Liver (tissue), 9 donors: ENCODE measurements around the gene ATF7. TPM values are rescaled to one million over a fixed set of nuclear protein-coding genes. Genes with fewer than 3 reads are reported as not detected.
"Not testable (repeated sequence)": the region's sequence is repeated elsewhere in the genome, so short reads cannot be mapped to it uniquely, and the experiment has no call there.

Experiments used
- DNase-seq: peaks from one replicate; pipeline ENCODE4 v3.0.0-alpha.2; 2017; ENCODE audit warnings: low spot score
- H3K27ac ChIP-seq, 2 donors: one replicate each; pipeline ENCODE4 v1.7.0; 2013; ENCODE audit warnings: inconsistent platforms in 2 of 2, low read length in 2 of 2, control low read depth in 1 of 2, low read depth in 1 of 2, mild to moderate bottlenecking in 1 of 2
- H3K27me3 ChIP-seq, 4 donors: one replicate each; pipeline versions ENCODE4 v1.6.1 to v1.7.0; 2013; ENCODE audit warnings: low read length in 3 of 4, inconsistent platforms in 1 of 4, mild to moderate bottlenecking in 1 of 4, moderate library complexity in 1 of 4; ENCODE audit not compliant: control insufficient read depth in 4 of 4, insufficient read depth in 4 of 4
- H3K36me3 ChIP-seq, 4 donors: one replicate each; pipeline versions ENCODE4 v1.6.1 to v1.7.0; 2013; ENCODE audit warnings: low read length in 3 of 4, mild to moderate bottlenecking in 3 of 4, low read depth in 1 of 4, moderate library complexity in 1 of 4; ENCODE audit not compliant: control insufficient read depth in 4 of 4, insufficient read depth in 3 of 4
- H3K4me1 ChIP-seq, 4 donors: one replicate each; pipeline versions ENCODE4 v1.6.1 to v1.7.0; 2013; ENCODE audit warnings: low read length in 3 of 4, mild to moderate bottlenecking in 3 of 4, moderate library complexity in 1 of 4; ENCODE audit not compliant: control insufficient read depth in 4 of 4, insufficient read depth in 4 of 4
- H3K4me3 ChIP-seq, 3 donors: one replicate each; pipeline versions ENCODE4 v1.6.1 to v1.7.0; 2013; ENCODE audit warnings: low read length in 3 of 3, control low read depth in 1 of 3, low read depth in 1 of 3, mild to moderate bottlenecking in 1 of 3
- H3K9ac ChIP-seq, 2 donors: one replicate each; pipeline ENCODE4 v1.7.0; 2013; ENCODE audit warnings: low read length in 2 of 2, mild to moderate bottlenecking in 2 of 2, moderate library complexity in 2 of 2, control low read depth in 1 of 2, low read depth in 1 of 2
- H3K9me3 ChIP-seq, 4 donors: one replicate each; pipeline versions ENCODE4 v1.6.1 to v1.7.0; 2013; ENCODE audit warnings: low read length in 3 of 4; ENCODE audit not compliant: control insufficient read depth in 4 of 4
- EGR1 ChIP-seq, 2 donors: IDR thresholded peaks; 2 replicates each; pipeline ENCODE4 v1.6.1; 2016 to 2018; ENCODE audit warnings: antibody characterized with exemption in 2 of 2, low read depth in 2 of 2
- FOXA1 ChIP-seq: IDR thresholded peaks from 2 replicates; pipeline ENCODE4 v1.6.1; 2016; ENCODE audit warnings: antibody characterized with exemption
- FOXA2 ChIP-seq: IDR thresholded peaks from 2 replicates; pipeline ENCODE4 v1.6.1; 2016; ENCODE audit warnings: antibody characterized with exemption
- GABPA ChIP-seq, 2 donors: IDR thresholded peaks in 1 of 2; conservative IDR thresholded peaks in 1 of 2; 2 replicates each; pipeline ENCODE4 v1.6.1; 2016; ENCODE audit warnings: antibody characterized with exemption in 2 of 2, mild to moderate bottlenecking in 1 of 2, moderate library complexity in 1 of 2
- HNF4A ChIP-seq, 2 donors: conservative IDR thresholded peaks; 2 replicates each; pipeline ENCODE4 v1.6.1; 2016; ENCODE audit warnings: antibody characterized with exemption in 2 of 2, mild to moderate bottlenecking in 2 of 2
- HNF4G ChIP-seq: IDR thresholded peaks from 2 replicates; pipeline ENCODE4 v1.6.1; 2016; ENCODE audit warnings: antibody characterized with exemption
- JUND ChIP-seq, 2 donors: IDR thresholded peaks; 2 replicates each; pipeline ENCODE4 v1.6.1; 2016; ENCODE audit warnings: antibody characterized with exemption in 2 of 2
- RAD21 ChIP-seq, 2 donors: IDR thresholded peaks; 2 replicates each; pipeline ENCODE4 v1.6.1; 2016; ENCODE audit warnings: antibody characterized with exemption in 2 of 2, mild to moderate bottlenecking in 2 of 2
- RXRA ChIP-seq, 2 donors: IDR thresholded peaks; 2 replicates each; pipeline ENCODE4 v1.6.1; 2017 to 2018; ENCODE audit warnings: antibody characterized with exemption in 2 of 2, mild to moderate bottlenecking in 1 of 2
- SP1 ChIP-seq: IDR thresholded peaks from 2 replicates; pipeline ENCODE4 v1.6.1; 2018; ENCODE audit warnings: antibody characterized with exemption, mild to moderate bottlenecking
- YY1 ChIP-seq: IDR thresholded peaks from 2 replicates; pipeline ENCODE4 v1.6.1; 2016; ENCODE audit warnings: antibody characterized with exemption, mild to moderate bottlenecking
- WGBS: extraction: QIAGEN DNeasy Blood & Tissue Kit; methylation state at CpG from one replicate; pipeline ENCODE4 v1.1.7; 2013; 5-methylcytosine and 5-hydroxymethylcytosine counted together
- polyA plus RNA-seq, 2 donors: library from polyadenylated mRNA; stranded (reverse) in 1 of 2; unstranded in 1 of 2; fragments of 200-250 nt in 1 of 2; fragments of >200 nt in 1 of 2; fragmentation: Nextera tagmentation in 1 of 2; extraction: Ambion mirVana in 1 of 2; gene quantifications; one replicate each; pipeline versions ENCODE4 v1.2.1 to v1.2.3, GENCODE V29; 2013 to 2015
- total RNA-seq, 2 donors: library from RNA; depleted of rRNA; stranded (reverse); fragments of >200 nt; gene quantifications; one replicate each; pipeline ENCODE4 v1.2.3, GENCODE V29; 2014
- TF ChIP-seq, protein P1 (sequence below): IDR thresholded peaks from 2 replicates; pipeline ENCODE4 v1.6.1; 2016; ENCODE audit warnings: antibody characterized with exemption
- TF ChIP-seq, protein P2 (sequence below): fragments of 150-350 bp; IDR thresholded peaks from 2 replicates; pipeline ENCODE4 v1.5.1; 2017; ENCODE audit warnings: improper control_type of control experiment, low read depth, low read length; ENCODE audit not compliant: missing input control
- TF ChIP-seq, protein P3 (sequence below): IDR thresholded peaks from 2 replicates; pipeline ENCODE4 v1.6.1; 2016; ENCODE audit warnings: antibody characterized with exemption
- TF ChIP-seq, protein P4 (sequence below): IDR thresholded peaks from 2 replicates; pipeline ENCODE4 v1.6.1; 2016; ENCODE audit warnings: antibody characterized with exemption
- donor health status: healthy.
- donor health status: healthy.
- donor health status: healthy.
- donor health status: healthy.
- donor health status: healthy.

The ATF7 gene
- total and polyA plus RNA-seq, 4 donors: 5.3 to 14.5 (median 9.9) TPM

DNA sequence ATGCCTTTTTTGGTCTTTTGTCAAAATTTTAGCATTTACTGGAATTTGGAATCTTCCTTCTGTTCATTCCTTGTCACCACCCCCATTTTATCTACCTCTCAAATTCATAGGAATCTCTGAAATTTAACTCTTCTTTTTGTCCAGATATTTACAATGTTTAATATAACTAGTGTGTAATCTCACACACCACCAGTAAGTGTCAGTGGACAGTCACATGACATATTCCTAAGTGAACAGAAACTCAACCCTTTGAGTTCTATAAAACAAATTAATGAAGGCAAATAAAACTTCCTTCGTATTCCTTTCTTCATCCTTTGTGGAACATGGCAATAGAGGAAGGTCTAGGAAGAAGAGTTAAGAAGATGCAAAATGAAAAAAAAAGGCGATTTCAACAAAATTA, 26.6 kb downstream of the ATF7 start:
- Histone ChIP-seq H3K4me3 (no peak overlapping the region), H3K9me3 (no peaks in the 10 kb centered on the region), H3K27ac (no peak overlapping the region), H3K9ac (no peak overlapping the region), H3K4me1 (peaks cover 0 to 5% (median 3%) of the 10 kb centered on the region in 4 donors), H3K27me3 (no peaks in the 10 kb centered on the region), H3K36me3 (peaks cover 0 to 6% (median under 1%) of the 10 kb centered on the region in 4 donors)
- TF ChIP-seq EGR1 (IDR thresholded peaks at IDR 0.05; ENCODE audit: low read depth in 2 of 2): no peak
- TF ChIP-seq YY1: no peak
- TF ChIP-seq, protein P1, sequence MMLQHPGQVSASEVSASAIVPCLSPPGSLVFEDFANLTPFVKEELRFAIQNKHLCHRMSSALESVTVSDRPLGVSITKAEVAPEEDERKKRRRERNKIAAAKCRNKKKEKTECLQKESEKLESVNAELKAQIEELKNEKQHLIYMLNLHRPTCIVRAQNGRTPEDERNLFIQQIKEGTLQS: no peak
- no peak for TF ChIP-seq FOXA1
- no peak for TF ChIP-seq SP1
- TF ChIP-seq, protein P2, sequence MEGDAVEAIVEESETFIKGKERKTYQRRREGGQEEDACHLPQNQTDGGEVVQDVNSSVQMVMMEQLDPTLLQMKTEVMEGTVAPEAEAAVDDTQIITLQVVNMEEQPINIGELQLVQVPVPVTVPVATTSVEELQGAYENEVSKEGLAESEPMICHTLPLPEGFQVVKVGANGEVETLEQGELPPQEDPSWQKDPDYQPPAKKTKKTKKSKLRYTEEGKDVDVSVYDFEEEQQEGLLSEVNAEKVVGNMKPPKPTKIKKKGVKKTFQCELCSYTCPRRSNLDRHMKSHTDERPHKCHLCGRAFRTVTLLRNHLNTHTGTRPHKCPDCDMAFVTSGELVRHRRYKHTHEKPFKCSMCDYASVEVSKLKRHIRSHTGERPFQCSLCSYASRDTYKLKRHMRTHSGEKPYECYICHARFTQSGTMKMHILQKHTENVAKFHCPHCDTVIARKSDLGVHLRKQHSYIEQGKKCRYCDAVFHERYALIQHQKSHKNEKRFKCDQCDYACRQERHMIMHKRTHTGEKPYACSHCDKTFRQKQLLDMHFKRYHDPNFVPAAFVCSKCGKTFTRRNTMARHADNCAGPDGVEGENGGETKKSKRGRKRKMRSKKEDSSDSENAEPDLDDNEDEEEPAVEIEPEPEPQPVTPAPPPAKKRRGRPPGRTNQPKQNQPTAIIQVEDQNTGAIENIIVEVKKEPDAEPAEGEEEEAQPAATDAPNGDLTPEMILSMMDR: peak; percentile 25
- TF ChIP-seq RXRA (IDR thresholded peaks at IDR 0.05): no peak
- no peak for TF ChIP-seq HNF4A (conservative IDR thresholded peaks at IDR 0.05)
- TF ChIP-seq, protein P3, sequence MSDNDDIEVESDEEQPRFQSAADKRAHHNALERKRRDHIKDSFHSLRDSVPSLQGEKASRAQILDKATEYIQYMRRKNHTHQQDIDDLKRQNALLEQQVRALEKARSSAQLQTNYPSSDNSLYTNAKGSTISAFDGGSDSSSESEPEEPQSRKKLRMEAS: no peak
- TF ChIP-seq FOXA2: no peak
- no peak for TF ChIP-seq GABPA (IDR thresholded peaks at IDR 0.05 in 1 of 2, conservative IDR thresholded peaks at IDR 0.05 in 1 of 2)
- TF ChIP-seq RAD21 (IDR thresholded peaks at IDR 0.05): peak; percentile 44 to 65
- no peak for DNase-seq
- WGBS: 91% methylated on average over 2 of the region's 2 CpGs

DNA sequence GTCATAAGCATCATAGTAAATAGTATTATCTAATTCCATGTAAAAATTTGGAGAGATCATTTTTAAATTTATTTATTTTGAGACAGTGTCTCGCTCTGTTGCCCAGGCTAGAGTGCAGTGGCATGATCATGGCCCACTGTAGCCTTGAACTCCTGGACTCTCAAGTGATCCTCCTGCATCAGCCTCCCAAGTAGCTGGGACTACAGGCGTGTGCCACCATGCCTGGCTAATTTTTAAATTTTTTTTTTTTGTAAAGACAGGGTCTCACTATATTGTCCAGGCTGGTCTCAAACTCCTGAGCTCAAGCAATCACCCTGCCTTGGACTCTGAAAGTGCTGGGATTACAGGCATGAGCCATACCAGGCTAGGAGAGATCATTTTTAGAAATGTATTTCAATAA, 27.2 kb downstream of the ATF7 start:
- not testable (repeated sequence) for H3K27ac ChIP-seq

DNA sequence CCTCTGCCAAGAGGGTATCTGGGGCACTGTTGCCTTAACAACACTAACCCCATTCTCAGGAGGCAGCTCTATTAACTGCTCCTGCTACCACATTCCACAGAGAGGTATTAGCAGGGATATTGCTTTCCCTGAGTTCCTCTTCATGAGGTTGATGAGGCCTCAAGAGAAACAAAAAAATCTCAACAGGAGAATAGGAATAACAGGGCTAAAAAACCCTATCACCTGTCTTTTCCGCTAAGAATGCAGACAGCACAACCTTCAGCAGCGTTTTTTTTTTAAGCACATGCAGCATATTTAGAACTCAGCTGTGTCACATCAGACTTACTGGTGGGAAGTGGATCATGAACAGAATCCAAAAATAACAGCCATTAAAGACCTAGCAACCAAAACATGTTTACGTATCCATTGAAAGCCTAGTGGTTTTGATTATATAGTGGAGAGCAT, 29.2 kb downstream of the ATF7 start:
- DNase-seq: no peak
- no peak overlapping the region for H3K9ac ChIP-seq
- WGBS: 77% methylated on average over 3 of the region's 3 CpGs

More for the DNA sequence above, 27.2 kb downstream of the ATF7 start:
- not testable (repeated sequence) for H3K4me1 ChIP-seq, H3K4me3 ChIP-seq, DNase-seq, H3K9me3 ChIP-seq, H3K27me3 ChIP-seq, H3K36me3 ChIP-seq, H3K9ac ChIP-seq
- 99% methylated on average over 2 of the region's 2 CpGs for WGBS

More for the DNA sequence above, 29.2 kb downstream of the ATF7 start:
- Histone ChIP-seq H3K27ac (no peak overlapping the region), H3K36me3 (peaks cover 0 to 3% (median under 1%) of the 10 kb centered on the region in 4 donors), H3K9me3 (no peaks in the 10 kb centered on the region), H3K4me3 (no peak overlapping the region), H3K27me3 (no peaks in the 10 kb centered on the region), H3K4me1 (peaks cover 0 to 13% (median 8%) of the 10 kb centered on the region in 4 donors)
- TF ChIP-seq EGR1 (IDR thresholded peaks at IDR 0.05; ENCODE audit: low read depth in 2 of 2): no peak
- TF ChIP-seq, protein P2: no peak
- TF ChIP-seq, protein P4, sequence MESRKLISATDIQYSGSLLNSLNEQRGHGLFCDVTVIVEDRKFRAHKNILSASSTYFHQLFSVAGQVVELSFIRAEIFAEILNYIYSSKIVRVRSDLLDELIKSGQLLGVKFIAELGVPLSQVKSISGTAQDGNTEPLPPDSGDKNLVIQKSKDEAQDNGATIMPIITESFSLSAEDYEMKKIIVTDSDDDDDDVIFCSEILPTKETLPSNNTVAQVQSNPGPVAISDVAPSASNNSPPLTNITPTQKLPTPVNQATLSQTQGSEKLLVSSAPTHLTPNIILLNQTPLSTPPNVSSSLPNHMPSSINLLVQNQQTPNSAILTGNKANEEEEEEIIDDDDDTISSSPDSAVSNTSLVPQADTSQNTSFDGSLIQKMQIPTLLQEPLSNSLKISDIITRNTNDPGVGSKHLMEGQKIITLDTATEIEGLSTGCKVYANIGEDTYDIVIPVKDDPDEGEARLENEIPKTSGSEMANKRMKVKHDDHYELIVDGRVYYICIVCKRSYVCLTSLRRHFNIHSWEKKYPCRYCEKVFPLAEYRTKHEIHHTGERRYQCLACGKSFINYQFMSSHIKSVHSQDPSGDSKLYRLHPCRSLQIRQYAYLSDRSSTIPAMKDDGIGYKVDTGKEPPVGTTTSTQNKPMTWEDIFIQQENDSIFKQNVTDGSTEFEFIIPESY: no peak
- no peak for TF ChIP-seq FOXA2
- TF ChIP-seq JUND (IDR thresholded peaks at IDR 0.05): no peak
- no peak for TF ChIP-seq HNF4G
- TF ChIP-seq, protein P3: no peak
- no peak for TF ChIP-seq FOXA1
